Epithelial cell of proximal tubule (primary cell): ENCODE data around the gene LHX6. TPM values are rescaled to one million over a fixed set of nuclear protein-coding genes. Genes with fewer than 3 reads are reported as not detected.
A peak's percentile ranks its signal among the peaks of the same experiment; 100 is the strongest.

Experiments
- DNase-seq: peaks from one replicate; pipeline ENCODE4 v3.0.0-alpha.2; 2011; ENCODE audit warnings: low read depth
- H3K4me3 ChIP-seq: 2 replicates; pipeline ENCODE4 v1.5.1; 2011; ENCODE audit warnings: low read depth, mild to moderate bottlenecking, low read length
- CTCF ChIP-seq: conservative IDR thresholded peaks from 2 replicates; pipeline ENCODE4 v1.5.1; 2012; ENCODE audit warnings: low read depth, mild to moderate bottlenecking, low read length
- total RNA-seq: library from RNA; depleted of rRNA; stranded (reverse); fragments of >200 nt; gene quantifications from 2 replicates; pipeline ENCODE4 v1.2.3, GENCODE V29; 2015

The LHX6 gene
- total RNA-seq, 1 donor from 2014 or later, result 0.06 TPM

DNA sequence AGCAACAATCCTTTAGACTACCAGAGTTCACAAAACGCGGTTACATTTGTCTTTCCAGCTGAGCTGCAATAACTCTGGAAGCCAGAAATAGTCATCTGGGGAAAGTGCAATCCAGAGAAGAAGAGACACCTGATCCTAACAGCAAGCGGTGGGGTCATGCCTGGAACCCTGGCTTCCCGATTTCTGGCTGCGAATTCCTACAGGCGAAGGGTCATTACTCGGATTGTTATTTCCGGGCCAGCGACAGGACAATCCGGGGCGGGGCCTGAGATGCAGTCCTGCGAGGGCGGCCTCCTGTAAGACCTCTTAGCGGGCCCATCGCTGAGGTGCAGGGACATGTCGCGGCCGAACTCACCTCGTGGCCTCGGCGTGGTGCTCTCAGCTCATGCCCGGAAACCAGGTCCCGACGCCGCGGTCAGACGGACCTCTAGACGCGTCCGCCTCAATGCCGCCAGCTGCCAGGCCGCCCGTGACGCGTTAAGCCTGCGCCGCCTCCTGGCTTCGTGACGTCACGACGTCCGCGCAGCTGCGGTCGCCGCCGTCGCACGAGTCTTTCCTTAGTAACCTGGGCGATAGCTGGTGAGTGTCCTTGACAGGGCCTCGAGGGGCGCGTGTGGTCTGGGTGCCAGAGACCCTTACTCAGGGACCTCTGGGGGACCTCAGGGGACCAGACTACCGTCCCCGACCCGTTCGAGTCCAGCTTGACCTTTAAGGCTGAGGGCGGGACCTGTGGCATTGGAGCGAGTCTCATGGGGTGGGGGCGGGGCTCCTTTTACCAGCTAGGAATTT, 35.8 kb upstream of the LHX6 start, which contains the start of the genes MRRF and RBM18:
MRRF (plus strand) TSS at position 523 of the 789 bp plus-strand sequence. CDS start 6,010 bp downstream, outside the sequence.
RBM18 (minus strand) TSS at position 481 of the 789 bp plus-strand sequence. CDS start 3,348 bp downstream, outside the sequence.
- no peak for TF ChIP-seq CTCF
- H3K4me3 ChIP-seq, result peak within 1 kb of the TSS; percentile 98
- DNase-seq, result no peak

DNA sequence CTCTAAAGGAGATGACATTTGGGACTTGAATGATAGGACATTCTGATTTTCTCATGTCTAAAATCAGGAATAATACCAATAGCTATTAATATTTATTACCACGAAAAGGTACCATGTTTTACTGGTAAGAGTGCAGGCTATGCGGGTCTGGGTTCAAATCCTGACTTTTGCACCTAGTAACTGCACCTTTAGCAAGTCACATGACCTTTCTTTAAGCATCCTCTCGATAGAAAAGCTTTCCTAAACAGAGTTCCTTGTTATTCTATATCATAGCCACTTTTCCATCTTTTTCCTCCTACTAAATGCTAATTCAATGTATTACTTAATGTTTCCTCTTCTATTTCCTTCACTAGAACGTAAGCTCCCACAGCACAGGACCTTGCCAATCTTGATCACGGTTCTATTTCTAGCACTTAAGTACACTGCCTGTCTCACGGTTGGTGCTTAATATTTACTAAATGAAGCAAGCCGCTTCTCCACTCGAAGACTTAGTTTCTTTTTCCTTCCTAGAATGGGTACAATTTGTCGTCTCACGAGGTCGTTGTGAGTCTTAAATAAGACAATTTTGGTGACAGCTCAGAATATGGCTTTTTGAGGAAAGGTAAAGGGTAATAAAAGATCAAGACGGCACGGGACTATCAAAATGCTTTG, 35.1 kb upstream of the LHX6 start:
- H3K4me3 ChIP-seq, result peak overlapping the region; percentile 98
- no peak for TF ChIP-seq CTCF
- DNase-seq, result no peak

- no peak for TF ChIP-seq CTCF
- H3K4me3 ChIP-seq, result no peak overlapping the region
- DNase-seq, result no peak
Observed at GRCh38 chr9:122262073-122262472, 33.3 kb upstream of the LHX6 start.

DNA sequence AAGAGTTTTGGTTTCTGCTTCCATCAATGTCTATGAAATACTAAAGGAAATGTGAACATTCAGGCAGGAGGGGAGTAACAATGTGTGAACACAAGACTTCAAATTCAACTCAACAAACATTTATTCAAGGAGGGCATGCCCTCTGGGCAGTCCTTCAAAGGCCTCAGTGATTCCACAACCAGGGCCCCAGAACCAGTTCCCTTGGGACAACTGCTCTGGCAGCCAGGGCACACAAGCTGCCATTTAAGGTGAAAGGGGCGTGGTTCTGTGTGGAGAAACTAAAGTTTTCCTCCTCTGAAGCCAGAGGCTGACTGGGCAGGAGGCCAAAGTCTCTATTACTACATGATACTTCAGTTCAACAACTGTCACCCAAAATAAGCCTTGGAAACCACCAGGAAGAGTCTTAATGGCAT, 32.7 kb upstream of the LHX6 start:
- no peak for TF ChIP-seq CTCF
- no peak overlapping the region for H3K4me3 ChIP-seq
- no peak for DNase-seq

DNA sequence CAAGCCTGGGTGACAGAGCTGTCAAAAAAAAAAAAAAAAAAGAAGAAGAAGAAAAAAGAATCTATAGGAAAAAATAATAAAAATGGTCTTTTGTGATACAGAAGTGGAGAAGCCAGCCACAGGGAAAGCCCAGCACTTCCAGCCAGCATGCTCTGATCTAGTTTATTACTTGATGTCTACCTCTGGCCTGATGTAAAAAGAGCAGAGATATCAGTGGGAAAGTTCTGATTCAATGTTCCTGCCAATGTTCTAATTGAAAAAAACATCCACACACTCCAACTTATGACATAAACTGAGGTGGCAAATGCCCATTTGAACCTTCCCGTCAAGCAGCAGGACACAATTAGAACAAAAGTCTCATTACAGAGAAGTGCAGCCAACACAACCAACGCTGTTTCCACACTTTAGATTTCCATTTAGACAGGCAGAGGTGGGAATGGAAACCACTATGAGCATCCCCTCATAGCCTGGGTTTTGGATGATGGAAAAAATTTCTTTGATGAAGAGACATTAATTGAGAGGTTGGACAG, 30.2 kb upstream of the LHX6 start:
- no peak for TF ChIP-seq CTCF
- no peak overlapping the region for H3K4me3 ChIP-seq
- no peak for DNase-seq

DNA sequence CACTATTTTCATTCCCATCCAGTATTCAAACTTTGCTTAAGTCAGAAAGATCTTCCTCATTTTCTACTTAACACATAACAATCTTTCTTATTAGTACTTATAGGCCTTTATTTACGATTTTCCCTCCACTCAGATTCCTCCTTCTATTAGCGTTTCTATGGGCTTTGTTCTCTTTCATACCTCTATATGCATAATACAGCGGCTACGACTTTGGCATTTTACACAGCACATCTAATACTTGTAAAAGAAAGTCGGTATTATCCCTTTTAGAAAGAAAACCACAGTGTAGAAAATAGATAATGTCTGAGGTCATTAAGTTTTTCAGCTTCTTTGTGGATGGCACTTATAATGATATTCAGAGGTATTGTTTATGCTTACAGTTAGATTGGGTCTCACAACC, 27.4 kb upstream of the LHX6 start:
- no peak for TF ChIP-seq CTCF
- no peak for DNase-seq
- H3K4me3 ChIP-seq, result no peak overlapping the region
